ENCODE data around the gene ERO1B. TPM values are rescaled to one million over a fixed set of nuclear protein-coding genes. Genes with fewer than 3 reads are reported as not detected.

Gene ERO1B
- total and polyA plus RNA-seq, 2 of the 4 experiments (the other 2 are of a cell fraction): 0.54 to 0.60 TPM

GRCh38 chr1:236251587-236251986, 30.2 kb downstream of the ERO1B start:
- no peaks in the 10 kb centered on the region for H3K4me1 ChIP-seq (ENCODE audit: control insufficient read depth, insufficient read depth, low read length)
- H3K56ac ChIP-seq (ENCODE audit: extremely low read depth, insufficient read depth, low read length): no peak overlapping the region
- H3K9me1 ChIP-seq (ENCODE audit: insufficient read depth, low read length): no peaks in the 10 kb centered on the region
- no peak overlapping the region for H3K9ac ChIP-seq (ENCODE audit: low read depth, low read length)
- no peak overlapping the region for H2AFZ ChIP-seq (replicated peaks; ENCODE audit: low read length, poor library complexity)
- POLR2A ChIA-PET (ENCODE audit: unreplicated experiment): no interaction called here
- dilution Hi-C loops (cut with HindIII; ENCODE audit: low sequenced_read_pairs, unreplicated experiment) (no loop called here), intact Hi-C loops (cut with micrococcal nuclease) (no loop called here), in situ Hi-C loops (cut with MboI; ENCODE audit: low sequenced_read_pairs) (no loop called here)
- H3K14ac ChIP-seq (replicated peaks; ENCODE audit: low read depth, low read length): no peak overlapping the region
- H2AK5ac ChIP-seq (ENCODE audit: low read depth, low read length): no peak overlapping the region
- CTCF ChIA-PET: no interaction called here
- H2BK20ac ChIP-seq (ENCODE audit: low read depth, low read length): no peak overlapping the region
- H3K18ac ChIP-seq (ENCODE audit: low read depth, low read length): no peak overlapping the region
- no peaks in the 10 kb centered on the region for H3K79me1 ChIP-seq (ENCODE audit: low read depth in 1 of 2, low read length in 2 of 2)
- no peak overlapping the region for H4K5ac ChIP-seq (ENCODE audit: low read depth, low read length)
- H3K27me3 ChIP-seq (ENCODE audit: control insufficient read depth, insufficient read depth, low read length): no peaks in the 10 kb centered on the region
- H3K4me2 ChIP-seq (ENCODE audit: low read depth, low read length): no peak overlapping the region
- no peak overlapping the region for H4K8ac ChIP-seq (ENCODE audit: low read depth in 2 of 2, low read length in 2 of 2)
- no peak overlapping the region for H2BK15ac ChIP-seq (ENCODE audit: low read depth, low read length)
- H3K23ac ChIP-seq (ENCODE audit: low read depth, low read length): no peak overlapping the region
- H3K4me3 ChIP-seq (ENCODE audit: insufficient read depth, low read depth, low read length): no peak overlapping the region
- H3K27ac ChIP-seq (ENCODE audit: insufficient read depth, low read length): no peak overlapping the region
- no peak overlapping the region for H3K4ac ChIP-seq (ENCODE audit: low read depth, low read length)
- no peak overlapping the region for H2BK5ac ChIP-seq (ENCODE audit: low read depth, low read length, poor library complexity, severe bottlenecking)
- WGBS, 2 experiments (ENCODE audit: extremely low coverage in 2 of 2, insufficient read length in 1 of 2): no CpG with 5 or more reads among the region's 1 CpG
- no peaks in the 10 kb centered on the region for H3K36me3 ChIP-seq (ENCODE audit: control insufficient read depth, insufficient read depth, low read length)
- no peaks in the 10 kb centered on the region for H4K20me1 ChIP-seq (ENCODE audit: insufficient read depth, low read length)
- no peaks in the 10 kb centered on the region for H3K9me3 ChIP-seq (ENCODE audit: control insufficient read depth, insufficient read depth, low read length)
- H2AK9ac ChIP-seq (replicated peaks; ENCODE audit: low read depth, low read length, poor library complexity): no peak overlapping the region
- ATAC-seq (ENCODE audit: low read depth) (no peak), DNase-seq (no peak)
- no TSS peak for BruUV-seq (replicated peaks)
- TF ChIP-seq CTCF (conservative IDR thresholded peaks at IDR 0.05; ENCODE audit: low read depth, low read length): no peak
- TF ChIP-seq USF2 (IDR thresholded peaks at IDR 0.05; ENCODE audit: low read depth, low read length): no peak
- no peak for TF ChIP-seq CEBPB (IDR thresholded peaks at IDR 0.05; ENCODE audit: low read depth, low read length)
- TF ChIP-seq MXI1 (IDR thresholded peaks at IDR 0.05; ENCODE audit: borderline replicate concordance, low read depth, low read length): no peak
- TF ChIP-seq BHLHE40 (IDR thresholded peaks at IDR 0.05; ENCODE audit: low read depth, low read length): no peak
- TF ChIP-seq SMC3 (IDR thresholded peaks at IDR 0.05; ENCODE audit: low read depth, low read length): no peak
- no peak for TF ChIP-seq RFX5 (IDR thresholded peaks at IDR 0.05; ENCODE audit: low read depth, low read length)
- no peak for TF ChIP-seq POLR2A (IDR thresholded peaks at IDR 0.05; ENCODE audit: low read depth, low read length)
- no peak for TF ChIP-seq RCOR1 (IDR thresholded peaks at IDR 0.05; ENCODE audit: insufficient replicate concordance, low read length)
- TF ChIP-seq MAZ (IDR thresholded peaks at IDR 0.05; ENCODE audit: borderline replicate concordance, low read depth, low read length): no peak
- TF ChIP-seq FOS (IDR thresholded peaks at IDR 0.05; ENCODE audit: low read depth, low read length): no peak
- no peak for TF ChIP-seq RAD21 (IDR thresholded peaks at IDR 0.05; ENCODE audit: low read length)
- no peak for TF ChIP-seq CHD1 (IDR thresholded peaks at IDR 0.05; ENCODE audit: low read depth, low read length)
- TF ChIP-seq NFE2L2 (IDR thresholded peaks at IDR 0.05; ENCODE audit: low read depth, low read length): no peak
- no peak for TF ChIP-seq MAFK (IDR thresholded peaks at IDR 0.05; ENCODE audit: low read depth, low read length)
- TF ChIP-seq ELK1 (IDR thresholded peaks at IDR 0.05; ENCODE audit: borderline replicate concordance, low read depth, low read length): no peak
- H4K91ac ChIP-seq (ENCODE audit: insufficient read depth, low read depth, low read length): no peak overlapping the region
- no peak overlapping the region for H2BK120ac ChIP-seq (ENCODE audit: low read depth, low read length)
